Endodermal cell (in vitro differentiated cells): Measurements from ENCODE around the gene SPAG17. TPM values are rescaled to one million over a fixed set of nuclear protein-coding genes. Genes with fewer than 3 reads are reported as not detected.

Source experiments
- DNase-seq: peaks from one replicate; pipeline ENCODE4 v3.0.0-alpha.2; 2017
- H3K27ac ChIP-seq: 2 replicates; pipeline ENCODE4 v1.5.1; 2013; ENCODE audit warnings: mild to moderate bottlenecking, low read depth, low read length, moderate library complexity
- H3K27me3 ChIP-seq: 2 replicates; pipeline ENCODE4 v1.6.1; 2013; ENCODE audit warnings: mild to moderate bottlenecking, low read length, moderate library complexity; ENCODE audit not compliant: insufficient read depth, control insufficient read depth, poor library complexity, severe bottlenecking
- H3K36me3 ChIP-seq: 2 replicates; pipeline ENCODE4 v1.7.0; 2013; ENCODE audit warnings: mild to moderate bottlenecking, low read length, moderate library complexity; ENCODE audit not compliant: control insufficient read depth, insufficient read depth
- H3K4me1 ChIP-seq: one replicate; pipeline ENCODE4 v1.7.0; 2013; ENCODE audit warnings: low read length; ENCODE audit not compliant: control insufficient read depth, insufficient read depth
- H3K4me3 ChIP-seq: 2 replicates; pipeline ENCODE4 v1.5.1; 2013; ENCODE audit warnings: mild to moderate bottlenecking, low read length, moderate library complexity
- H3K9ac ChIP-seq: 2 replicates; pipeline ENCODE4 v1.6.1; 2013; ENCODE audit warnings: mild to moderate bottlenecking, low read length, moderate library complexity; ENCODE audit not compliant: poor library complexity, severe bottlenecking; ENCODE audit errors: extremely low read depth
- H3K9me3 ChIP-seq: 2 replicates; pipeline ENCODE4 v1.6.1; 2013; ENCODE audit warnings: mild to moderate bottlenecking, low read length, moderate library complexity; ENCODE audit not compliant: control insufficient read depth
- H3K27ac Mint-ChIP-seq: 2 replicates; pipeline ENCODE4 v1.8.0; 2020; ENCODE audit warnings: mixed read lengths
- H3K27me3 Mint-ChIP-seq: 2 replicates; pipeline ENCODE4 v1.8.0; 2021; ENCODE audit warnings: mild to moderate bottlenecking, mixed read lengths; ENCODE audit not compliant: insufficient read depth
- H3K36me3 Mint-ChIP-seq: 2 replicates; pipeline ENCODE4 v1.8.0; 2020; ENCODE audit warnings: low read depth, mixed read lengths
- H3K4me1 Mint-ChIP-seq: 2 replicates; pipeline ENCODE4 v1.8.0; 2020; ENCODE audit warnings: mixed read lengths
- H3K4me3 Mint-ChIP-seq: 2 replicates; pipeline ENCODE4 v1.8.0; 2020; ENCODE audit warnings: mild to moderate bottlenecking, moderate library complexity, mixed read lengths
- H3K9me3 Mint-ChIP-seq: 2 replicates; pipeline ENCODE4 v1.8.0; 2020; ENCODE audit warnings: mild to moderate bottlenecking, mixed read lengths
- WGBS, 2 experiments: methylation state at CpG; one replicate each; pipeline versions ENCODE4 v1.1.5 to v1.1.7; 2013; ENCODE audit warnings: missing lambda C conversion rate in 2 of 2, mixed read lengths in 1 of 2; ENCODE audit not compliant: insufficient coverage in 1 of 2, insufficient read length in 1 of 2; 5-methylcytosine and 5-hydroxymethylcytosine counted together
- total RNA-seq, 2 donors: library from RNA; stranded (reverse); fragmentation: NEBNext Ultra II Directional in 1 of 2; extraction: Animal tissue kit (Norgen Biotek cat#: 25700) in 1 of 2; gene quantifications; 2 replicates in 1 of 2; 3 replicates in 1 of 2; pipeline ENCODE4 v1.2.1, GENCODE V29; 2021
- TF ChIP-seq, protein P1 (sequence below): fragments of 200-600 bp; sonication (generic); conservative IDR thresholded peaks from 2 replicates; pipeline ENCODE4 v1.5.0; 2021; ENCODE audit warnings: antibody characterized with exemption, mild to moderate bottlenecking

SPAG17 gene
- total RNA-seq, 2 donors from 2014 or later, result 5.0 to 6.3 TPM

DNA sequence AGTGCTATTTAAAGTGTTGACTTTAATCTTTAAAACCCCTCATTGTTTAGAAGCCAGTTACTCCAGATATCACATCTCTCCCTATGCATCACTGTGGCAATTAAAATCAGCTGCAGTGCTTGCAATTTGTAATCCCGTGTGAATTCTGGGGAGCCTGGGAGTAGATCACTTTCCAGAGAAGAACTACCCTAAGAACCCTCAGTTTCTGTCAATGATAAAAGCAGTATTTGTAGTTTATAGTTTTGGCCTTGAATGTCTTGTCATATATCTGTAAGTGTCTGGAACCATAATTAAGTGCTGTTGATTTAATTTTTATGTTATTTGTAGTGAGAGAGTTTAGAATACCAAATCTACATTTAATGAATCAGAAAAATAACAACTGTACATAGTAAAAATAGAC is 5.5 kb upstream of the SPAG17 start:
- TF ChIP-seq, protein P1, sequence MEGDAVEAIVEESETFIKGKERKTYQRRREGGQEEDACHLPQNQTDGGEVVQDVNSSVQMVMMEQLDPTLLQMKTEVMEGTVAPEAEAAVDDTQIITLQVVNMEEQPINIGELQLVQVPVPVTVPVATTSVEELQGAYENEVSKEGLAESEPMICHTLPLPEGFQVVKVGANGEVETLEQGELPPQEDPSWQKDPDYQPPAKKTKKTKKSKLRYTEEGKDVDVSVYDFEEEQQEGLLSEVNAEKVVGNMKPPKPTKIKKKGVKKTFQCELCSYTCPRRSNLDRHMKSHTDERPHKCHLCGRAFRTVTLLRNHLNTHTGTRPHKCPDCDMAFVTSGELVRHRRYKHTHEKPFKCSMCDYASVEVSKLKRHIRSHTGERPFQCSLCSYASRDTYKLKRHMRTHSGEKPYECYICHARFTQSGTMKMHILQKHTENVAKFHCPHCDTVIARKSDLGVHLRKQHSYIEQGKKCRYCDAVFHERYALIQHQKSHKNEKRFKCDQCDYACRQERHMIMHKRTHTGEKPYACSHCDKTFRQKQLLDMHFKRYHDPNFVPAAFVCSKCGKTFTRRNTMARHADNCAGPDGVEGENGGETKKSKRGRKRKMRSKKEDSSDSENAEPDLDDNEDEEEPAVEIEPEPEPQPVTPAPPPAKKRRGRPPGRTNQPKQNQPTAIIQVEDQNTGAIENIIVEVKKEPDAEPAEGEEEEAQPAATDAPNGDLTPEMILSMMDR, result no peak
- peaks cover 6% of the 10 kb centered on the region for H3K4me1 Mint-ChIP-seq
- Histone ChIP-seq H3K4me1 (no peaks in the 10 kb centered on the region), H3K27me3 (no peaks in the 10 kb centered on the region), H3K36me3 (no peaks in the 10 kb centered on the region), H3K27ac (no peak overlapping the region), H3K9ac (no peak overlapping the region), H3K9me3 (peaks cover 6% of the 10 kb centered on the region), H3K4me3 (no peak overlapping the region)
- H3K9me3 Mint-ChIP-seq, result peaks cover 9% of the 10 kb centered on the region
- 85% methylated on average over 1 of the region's 1 CpG; no CpG with 5 or more reads in 1 of the 2 experiments for WGBS, 2 experiments
- H3K36me3 Mint-ChIP-seq, result no peaks in the 10 kb centered on the region
- no peak for DNase-seq
- H3K4me3 Mint-ChIP-seq, result no peak overlapping the region
- H3K27me3 Mint-ChIP-seq, result no peaks in the 10 kb centered on the region
- no peak overlapping the region for H3K27ac Mint-ChIP-seq

DNA sequence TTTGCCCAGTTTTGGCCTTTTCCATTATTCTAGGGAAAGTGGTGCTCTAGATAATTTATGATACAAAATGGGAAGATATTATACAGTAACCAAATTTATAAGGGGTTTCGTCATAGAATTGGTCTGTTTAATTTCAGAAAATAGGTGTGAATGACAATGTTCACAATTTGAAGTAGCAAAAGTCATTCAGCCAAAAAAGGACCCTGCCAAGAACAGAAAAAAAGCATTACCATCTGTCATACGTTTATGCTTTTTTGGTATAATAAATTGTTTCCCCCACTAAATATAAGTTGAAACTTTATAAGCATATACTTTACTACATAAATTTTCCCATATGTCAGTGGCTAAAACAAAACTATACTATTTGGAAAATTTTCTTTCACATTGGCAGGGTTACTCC is 4.5 kb upstream of the SPAG17 start:
- TF ChIP-seq, protein P1, result no peak
- H3K27me3 Mint-ChIP-seq, result no peaks in the 10 kb centered on the region
- H3K9ac ChIP-seq, result no peak overlapping the region
- no peaks in the 10 kb centered on the region for H3K36me3 Mint-ChIP-seq
- peaks cover 6% of the 10 kb centered on the region for H3K9me3 ChIP-seq
- H3K4me1 ChIP-seq, result no peaks in the 10 kb centered on the region
- peaks cover 9% of the 10 kb centered on the region for H3K4me1 Mint-ChIP-seq
- H3K27ac ChIP-seq, result no peak overlapping the region
- H3K4me3 Mint-ChIP-seq, result no peak overlapping the region
- no peaks in the 10 kb centered on the region for H3K27me3 ChIP-seq
- H3K36me3 ChIP-seq, result no peaks in the 10 kb centered on the region
- WGBS, 2 experiments, result 67% methylated on average over 1 of the region's 2 CpGs; no CpG with 5 or more reads in 1 of the 2 experiments
- DNase-seq, result no peak
- H3K27ac Mint-ChIP-seq, result no peak overlapping the region
- no peak overlapping the region for H3K4me3 ChIP-seq
- H3K9me3 Mint-ChIP-seq, result peaks cover 9% of the 10 kb centered on the region

DNA sequence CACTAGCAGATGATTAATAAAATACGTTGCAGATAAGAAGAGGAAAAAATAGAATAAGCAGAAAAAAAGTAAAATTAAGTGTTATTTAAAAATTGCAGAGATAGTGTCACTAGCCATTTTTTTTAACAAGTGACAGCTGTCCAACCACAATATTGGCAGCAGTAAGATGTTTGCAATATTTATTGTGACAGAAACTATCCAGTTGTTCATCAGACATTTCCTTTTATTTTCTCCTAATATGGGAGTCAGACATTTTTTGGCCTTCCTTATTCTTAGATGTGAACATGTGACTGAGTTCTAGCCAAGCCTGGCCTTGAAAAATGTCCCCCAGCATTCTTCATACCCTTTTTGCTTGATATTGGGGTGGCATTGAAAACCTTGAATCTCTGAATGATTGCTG is 3.4 kb upstream of the SPAG17 start:
- TF ChIP-seq, protein P1, result no peak
- no peak overlapping the region for H3K4me3 ChIP-seq
- H3K4me1 ChIP-seq, result no peaks in the 10 kb centered on the region
- no peak overlapping the region for H3K27ac ChIP-seq
- H3K9me3 ChIP-seq, result peaks cover 6% of the 10 kb centered on the region
- no peaks in the 10 kb centered on the region for H3K27me3 ChIP-seq
- Mint-ChIP-seq H3K27me3 (no peaks in the 10 kb centered on the region), H3K36me3 (no peaks in the 10 kb centered on the region), H3K4me1 (peaks cover 9% of the 10 kb centered on the region), H3K4me3 (no peak overlapping the region), H3K9me3 (peaks cover 7% of the 10 kb centered on the region), H3K27ac (no peak overlapping the region)
- DNase-seq, result no peak
- H3K9ac ChIP-seq, result no peak overlapping the region
- WGBS, 2 experiments, result 75% methylated on average over 1 of the region's 1 CpG; no CpG with 5 or more reads in 1 of the 2 experiments
- no peaks in the 10 kb centered on the region for H3K36me3 ChIP-seq
